WTC11 (cell line): ENCODE measurements around the gene GNA12. TPM values are rescaled to one million over a fixed set of nuclear protein-coding genes. Genes with fewer than 3 reads are reported as not detected.

ENCODE experiments used
- ATAC-seq: fragments of 200-7000 bp; cut with Tn5 transposase; 2 replicates; pipeline ENCODE4 v1.10.0; 2021; ENCODE audit warnings: mild to moderate bottlenecking, moderate library complexity
- CTCF ChIA-PET: fragments of 300-600 bp; sonication (Branson Sonifier 250); formaldehyde crosslinking; loops from one replicate; lab custom pipeline; 2021; ENCODE audit warnings: antibody characterized with exemption; lab: Charles Lee
- POLR2A ChIA-PET: fragments of 350-600 bp; sonication (Branson Sonifier 250); formaldehyde crosslinking; loops from one replicate; lab custom pipeline; 2021; ENCODE audit warnings: antibody characterized with exemption; lab: Charles Lee
- DNase-seq: peaks from one replicate; pipeline ENCODE4 v3.0.0; 2021; ENCODE audit warnings: low spot score
- H3K27ac Mint-ChIP-seq: 2 replicates; pipeline ENCODE4 v1.8.0; 2021; ENCODE audit warnings: mixed read lengths
- H3K27me3 Mint-ChIP-seq: 2 replicates; pipeline ENCODE4 v1.8.0; 2021; ENCODE audit warnings: low read depth, mild to moderate bottlenecking, moderate library complexity, mixed read lengths
- H3K36me3 Mint-ChIP-seq: 2 replicates; pipeline ENCODE4 v1.8.0; 2021; ENCODE audit warnings: mixed read lengths
- H3K4me1 Mint-ChIP-seq: 2 replicates; pipeline ENCODE4 v1.8.0; 2022; ENCODE audit warnings: mixed read lengths
- H3K4me3 Mint-ChIP-seq: 2 replicates; pipeline ENCODE4 v1.8.0; 2021; ENCODE audit warnings: mild to moderate bottlenecking, moderate library complexity, mixed read lengths
- H3K9me3 Mint-ChIP-seq: 2 replicates; pipeline ENCODE4 v1.8.0; 2021; ENCODE audit warnings: mixed read lengths
- AFF4 ChIP-seq: sonication (generic); formaldehyde crosslinking; IDR thresholded peaks from 2 replicates; pipeline ENCODE4 v1.8.1; 2023; ENCODE audit warnings: mild to moderate bottlenecking, missing genetic modification reagents, borderline replicate concordance
- CREM ChIP-seq: sonication (generic); formaldehyde crosslinking; IDR thresholded peaks from 2 replicates; pipeline ENCODE4 v1.8.1; 2022; ENCODE audit warnings: mild to moderate bottlenecking, missing genetic modification reagents, moderate library complexity
- E2F5 ChIP-seq: sonication (generic); formaldehyde crosslinking; IDR thresholded peaks from 2 replicates; pipeline ENCODE4 v1.8.1; 2022; ENCODE audit warnings: mild to moderate bottlenecking, moderate library complexity, missing genetic modification reagents
- EMX1 ChIP-seq: fragments of 250-450 bp; sonication (Bioruptor Pico); IDR thresholded peaks from 2 replicates; pipeline ENCODE4 v1.8.0; 2021; ENCODE audit warnings: mild to moderate bottlenecking
- ESRRA ChIP-seq: sonication (generic); formaldehyde crosslinking; IDR thresholded peaks from 2 replicates; pipeline ENCODE4 v1.8.1; 2022; ENCODE audit warnings: mild to moderate bottlenecking, missing genetic modification reagents, borderline replicate concordance
- FOXK1 ChIP-seq: sonication (generic); formaldehyde crosslinking; IDR thresholded peaks from 2 replicates; pipeline ENCODE4 v1.8.0; 2022; ENCODE audit warnings: mild to moderate bottlenecking, moderate library complexity, missing genetic modification reagents
- KAT7 ChIP-seq: sonication (generic); formaldehyde crosslinking; IDR thresholded peaks from 2 replicates; pipeline ENCODE4 v1.8.1; 2023; ENCODE audit warnings: missing genetic modification reagents, mild to moderate bottlenecking, borderline replicate concordance
- PREB ChIP-seq: sonication (generic); formaldehyde crosslinking; IDR thresholded peaks from 2 replicates; pipeline ENCODE4 v1.8.1; 2022; ENCODE audit warnings: mild to moderate bottlenecking, missing genetic modification reagents, moderate library complexity, borderline replicate concordance
- RELA ChIP-seq: sonication (generic); formaldehyde crosslinking; IDR thresholded peaks from 2 replicates; pipeline ENCODE4 v1.8.1; 2022; ENCODE audit warnings: missing genetic modification reagents, mild to moderate bottlenecking, borderline replicate concordance
- RORB ChIP-seq: fragments of 250-450 bp; sonication (Bioruptor Pico); IDR thresholded peaks from 2 replicates; pipeline ENCODE4 v1.9.0; 2021; ENCODE audit warnings: mild to moderate bottlenecking
- TEAD1 ChIP-seq: sonication (generic); formaldehyde crosslinking; IDR thresholded peaks from 2 replicates; pipeline ENCODE4 v1.8.0; 2022; ENCODE audit warnings: mild to moderate bottlenecking, missing genetic modification reagents
- USF2 ChIP-seq: sonication (generic); formaldehyde crosslinking; IDR thresholded peaks from 2 replicates; pipeline ENCODE4 v1.8.1; 2023; ENCODE audit warnings: mild to moderate bottlenecking, missing genetic modification reagents, moderate library complexity
- ZBTB21 ChIP-seq: sonication (generic); formaldehyde crosslinking; IDR thresholded peaks from 2 replicates; pipeline ENCODE4 v1.8.1; 2023; ENCODE audit warnings: mild to moderate bottlenecking, missing genetic modification reagents, borderline replicate concordance
- ZNF232 ChIP-seq: sonication (generic); formaldehyde crosslinking; IDR thresholded peaks from 2 replicates; pipeline ENCODE4 v1.8.0; 2022; ENCODE audit warnings: mild to moderate bottlenecking, missing genetic modification reagents
- ZNF263 ChIP-seq: sonication (generic); formaldehyde crosslinking; IDR thresholded peaks from 2 replicates; pipeline ENCODE4 v1.8.1; 2022; ENCODE audit warnings: low read depth, mild to moderate bottlenecking, moderate library complexity, missing genetic modification reagents
- ZNF416 ChIP-seq: fragments of 250-450 bp; sonication (Bioruptor Pico); IDR thresholded peaks from 2 replicates; pipeline ENCODE4 v1.9.0; 2021; ENCODE audit warnings: mild to moderate bottlenecking, inconsistent platforms
- ZNF425 ChIP-seq: fragments of 250-450 bp; sonication (Bioruptor Pico); conservative IDR thresholded peaks from 2 replicates; pipeline ENCODE4 v1.9.0; 2021; ENCODE audit warnings: mild to moderate bottlenecking
- ZNF512 ChIP-seq: sonication (generic); formaldehyde crosslinking; IDR thresholded peaks from 2 replicates; pipeline ENCODE4 v1.8.1; 2022; ENCODE audit warnings: missing genetic modification reagents, borderline replicate concordance
- total RNA-seq: library from RNA; stranded (reverse); gene quantifications from 3 replicates; pipeline ENCODE4 v1.2.3, GENCODE V29; 2021

Gene GNA12
- total RNA-seq, 1 experiment from 2014 or later: 99.6 TPM

- ChIA-PET POLR2A (no interaction called here), CTCF (interaction anchor here (0.6 to 1.0 kb wide), 2 partner anchors 26 to 80 kb away, joined by 3 to 4 read pairs; no protein-coding TSS in a partner anchor)
- Mint-ChIP-seq H3K27me3 (no peaks in the 10 kb centered on the region), H3K36me3 (peaks cover 30% of the 10 kb centered on the region)
- ATAC-seq (no peak), DNase-seq (no peak)
- TF ChIP-seq KAT7 (no peak), AFF4 (CRISPR knock-in tag) (no peak)
- TF ChIP-seq, all 79 proteins: peak for 0
- H3K27ac Mint-ChIP-seq: peak overlapping the region; percentile 71
- no peaks in the 10 kb centered on the region for H3K9me3 Mint-ChIP-seq
- peaks cover 92% of the 10 kb centered on the region for H3K4me1 Mint-ChIP-seq
- no peak overlapping the region; the same call in 1 of the 2 replicates for H3K4me3 Mint-ChIP-seq
Measured at GRCh38 chr7:2830609-2831376, 13.3 kb downstream of the GNA12 start.

- H3K9me3 Mint-ChIP-seq: no peaks in the 10 kb centered on the region
- peak overlapping the region; percentile 86 for H3K27ac Mint-ChIP-seq
- CTCF ChIA-PET: interaction anchor here (0.5 to 0.9 kb wide), 2 partner anchors 18 to 148 kb away, joined by 3 to 6 read pairs; no protein-coding TSS in a partner anchor
- no peak overlapping the region for H3K4me3 Mint-ChIP-seq
- no peak for DNase-seq
- POLR2A ChIA-PET: interaction anchor here (0.7 kb wide), 1 partner anchor 861 kb away, joined by 4 read pairs; no protein-coding TSS in a partner anchor
- H3K36me3 Mint-ChIP-seq: peaks cover 20% of the 10 kb centered on the region
- no peak for ATAC-seq
- H3K27me3 Mint-ChIP-seq: no peaks in the 10 kb centered on the region
- H3K4me1 Mint-ChIP-seq: peaks cover 91% of the 10 kb centered on the region
- TF ChIP-seq EMX1 (CRISPR knock-in tag) (no peak), TEAD1 (no peak), ZNF512 (CRISPR knock-in tag) (no peak), RORB (CRISPR knock-in tag) (no peak), ZNF263 (no peak), E2F5 (no peak), CREM (CRISPR knock-in tag) (no peak), USF2 (CRISPR knock-in tag) (no peak), AFF4 (CRISPR knock-in tag) (no peak), ZNF232 (no peak), FOXK1 (CRISPR knock-in tag) (no peak), ESRRA (no peak), RELA (CRISPR knock-in tag) (no peak), PREB (CRISPR knock-in tag) (no peak), ZNF416 (CRISPR knock-in tag) (no peak), ZBTB21 (CRISPR knock-in tag) (no peak), ZNF425 (no peak)
- TF ChIP-seq, all 79 proteins: peak for 0
Measured at GRCh38 chr7:2829040-2829439, 15.1 kb downstream of the GNA12 start.
